Activated CD8-positive, alpha-beta memory T cell treated with anti-CD3 and anti-CD28 coated beads, Interleukin-2, amount 50 U/mL, for 1 hour (primary cell): Measurements from ENCODE around the gene ATP5PB.

Experiments
- DNase-seq: peaks from one replicate; pipeline ENCODE4 v3.0.0-alpha.2; 2020; ENCODE audit errors: extremely low read depth

The ATP5PB gene

DNA sequence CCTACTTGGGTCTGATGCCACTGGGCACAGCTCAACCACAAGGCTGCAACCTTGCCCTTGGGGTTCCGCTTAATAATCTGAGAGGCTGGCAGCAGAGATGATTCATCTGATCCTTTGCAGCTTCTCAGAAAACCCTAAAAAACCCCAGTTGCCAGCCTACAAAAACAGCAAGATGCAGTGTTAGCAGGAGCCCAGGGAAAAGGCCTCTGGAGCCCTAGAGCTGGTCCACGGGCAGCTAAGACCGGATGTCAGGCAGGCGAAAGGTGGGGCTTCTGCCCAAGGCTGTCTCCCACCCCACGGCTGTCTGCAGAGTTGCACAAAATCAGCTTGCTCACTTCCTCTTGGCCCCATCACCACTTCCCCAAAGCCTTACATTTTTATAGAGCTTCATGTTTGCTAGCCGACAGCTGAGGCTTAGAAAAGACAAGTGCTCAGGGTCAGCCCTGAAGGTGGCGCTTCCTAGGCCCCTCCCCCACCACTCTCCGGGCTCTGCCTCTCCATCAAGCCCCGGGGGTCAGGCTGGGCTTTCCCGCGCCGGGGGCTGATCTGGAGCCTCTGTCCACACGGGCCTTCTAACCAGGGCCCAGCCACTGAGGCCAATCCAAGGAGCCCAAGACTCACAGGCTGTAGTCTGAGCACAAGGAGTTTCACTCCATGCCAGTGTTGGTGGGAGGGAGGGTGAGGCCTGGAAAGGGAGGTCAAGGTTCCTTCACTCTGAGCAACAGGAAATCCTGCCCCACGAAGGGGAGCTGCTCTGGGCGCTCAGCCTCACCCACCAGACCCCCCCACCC is 58.3 kb downstream of the ATP5PB start:
- peak; percentile 25 for DNase-seq

DNA sequence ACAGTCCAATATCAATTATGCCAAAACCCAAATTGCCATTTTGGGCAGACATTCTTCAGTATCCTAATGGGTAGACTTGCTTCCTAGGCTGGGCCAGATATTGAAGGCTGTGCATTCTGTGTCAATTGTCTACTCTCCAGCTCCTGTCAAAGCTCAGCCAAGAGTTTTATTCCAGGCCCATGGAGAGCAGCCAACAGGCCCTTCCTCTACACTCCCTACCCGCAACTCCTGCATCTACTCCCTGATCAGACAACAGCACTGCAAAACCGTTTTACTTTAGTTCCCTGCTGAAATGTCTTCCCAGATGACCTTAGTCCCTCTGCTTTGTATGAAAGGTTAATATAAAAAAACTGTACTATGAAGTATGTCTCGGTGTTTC is 60.7 kb downstream of the ATP5PB start:
- no peak for DNase-seq

DNA sequence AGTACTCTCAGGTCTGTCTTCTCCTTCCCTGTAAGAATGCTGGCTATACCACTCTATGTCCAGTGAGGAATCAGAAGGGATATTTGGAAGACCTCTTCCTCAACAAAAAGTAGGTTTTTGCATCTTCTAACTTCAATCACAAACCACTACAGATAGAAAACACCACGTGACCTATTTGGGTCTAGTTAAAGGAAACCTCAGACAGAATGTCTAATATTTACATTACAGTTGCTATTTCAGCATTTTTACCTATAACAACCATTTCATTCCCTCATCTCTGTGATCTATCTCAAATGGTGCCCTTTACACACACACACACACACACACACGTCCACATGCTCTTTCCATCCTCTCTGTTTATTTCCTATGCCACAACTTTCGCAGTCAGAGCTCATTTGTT is 62.1 kb downstream of the ATP5PB start:
- DNase-seq: no peak
